BLaER1 treated with 17β-estradiol and CSF1 and Interleukin-3, amounts not matched to agents 10 nM and 100 nM (cell line): ENCODE data around the gene SYVN1.
A peak's percentile ranks its signal among the peaks of the same experiment; 100 is the strongest.

Experiments
- H3K27ac ChIP-seq, 11 experiments: shearing (Covaris generic); formaldehyde crosslinking; 2 replicates each; pipeline ENCODE4 v1.8.1; 2022
- H3K27me3 ChIP-seq, 11 experiments: shearing (Covaris generic); formaldehyde crosslinking; 2 replicates each; pipeline ENCODE4 v1.8.1; 2022
- H3K36me3 ChIP-seq, 11 experiments: shearing (Covaris generic); formaldehyde crosslinking; 2 replicates each; pipeline ENCODE4 v1.8.1; 2022
- H3K4me1 ChIP-seq, 10 experiments: shearing (Covaris generic); formaldehyde crosslinking; 2 replicates each; pipeline ENCODE4 v1.8.1; 2022
- H3K4me2 ChIP-seq, 11 experiments: shearing (Covaris generic); formaldehyde crosslinking; 2 replicates each; pipeline ENCODE4 v1.8.1; 2022
- H3K4me3 ChIP-seq, 10 experiments: shearing (Covaris generic); formaldehyde crosslinking; 2 replicates each; pipeline ENCODE4 v1.8.1; 2022
- H3K9ac ChIP-seq, 11 experiments: shearing (Covaris generic); formaldehyde crosslinking; 2 replicates each; pipeline ENCODE4 v1.8.1; 2022
- H3K9me3 ChIP-seq, 11 experiments: shearing (Covaris generic); formaldehyde crosslinking; replicated peaks in 1 of 11; 2 replicates each; pipeline ENCODE4 v1.8.1; 2022
- H4K20me1 ChIP-seq, 11 experiments: shearing (Covaris generic); formaldehyde crosslinking; 2 replicates each; pipeline ENCODE4 v1.8.1; 2022
- Cebpa-rat ChIP-seq, 11 experiments: shearing (Covaris generic); IDR thresholded peaks; 2 replicates each; pipeline ENCODE4 v1.8.1; 2022

SYVN1 gene

DNA sequence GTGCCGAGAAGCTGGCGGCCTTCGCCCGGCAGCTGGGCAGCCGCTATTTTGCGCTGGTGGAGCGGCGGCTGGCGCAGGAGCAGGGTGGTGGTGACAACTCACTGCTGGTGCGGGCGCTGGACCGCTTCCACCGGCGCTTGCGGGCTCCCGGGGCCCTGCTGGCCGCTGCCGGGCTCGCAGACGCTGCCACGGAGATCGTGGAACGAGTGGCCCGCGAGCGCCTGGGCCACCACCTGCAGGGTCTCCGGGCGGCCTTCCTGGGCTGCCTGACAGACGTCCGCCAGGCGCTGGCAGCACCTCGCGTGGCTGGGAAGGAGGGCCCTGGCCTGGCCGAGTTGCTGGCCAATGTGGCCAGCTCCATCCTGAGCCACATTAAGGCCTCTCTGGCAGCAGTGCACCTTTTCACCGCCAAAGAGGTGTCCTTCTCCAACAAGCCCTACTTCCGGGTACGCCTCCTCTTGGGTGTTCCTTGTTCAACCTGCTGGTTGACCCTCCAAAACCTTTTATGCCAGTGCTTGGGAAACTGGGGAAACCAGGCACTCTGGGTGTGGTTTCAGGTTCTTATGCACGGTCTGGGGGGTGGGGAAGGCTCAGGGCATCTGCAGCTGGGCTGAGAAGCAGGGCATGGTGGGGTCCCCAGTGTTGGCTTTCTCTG is 25.7 kb downstream of the SYVN1 start:
- peaks cover 0 to 84% (median 48%) of the 10 kb centered on the region in 11 experiments; a peak in 19 of 22 replicates for H4K20me1 ChIP-seq
- H3K27me3 ChIP-seq = no peaks in the 10 kb centered on the region
- no peaks in the 10 kb centered on the region for H3K9me3 ChIP-seq
- H3K4me1 ChIP-seq = peaks cover 21 to 37% (median 32%) of the 10 kb centered on the region in 10 experiments
- no peak overlapping the region for H3K9ac ChIP-seq
- peaks cover 34 to 62% (median 48%) of the 10 kb centered on the region in 11 experiments for H3K36me3 ChIP-seq
- no peak overlapping the region for H3K4me3 ChIP-seq
- no peak for TF ChIP-seq Cebpa-rat (IDR thresholded peaks at IDR 0.05)
- no peak overlapping the region for H3K27ac ChIP-seq
- H3K4me2 ChIP-seq = no peak overlapping the region

DNA sequence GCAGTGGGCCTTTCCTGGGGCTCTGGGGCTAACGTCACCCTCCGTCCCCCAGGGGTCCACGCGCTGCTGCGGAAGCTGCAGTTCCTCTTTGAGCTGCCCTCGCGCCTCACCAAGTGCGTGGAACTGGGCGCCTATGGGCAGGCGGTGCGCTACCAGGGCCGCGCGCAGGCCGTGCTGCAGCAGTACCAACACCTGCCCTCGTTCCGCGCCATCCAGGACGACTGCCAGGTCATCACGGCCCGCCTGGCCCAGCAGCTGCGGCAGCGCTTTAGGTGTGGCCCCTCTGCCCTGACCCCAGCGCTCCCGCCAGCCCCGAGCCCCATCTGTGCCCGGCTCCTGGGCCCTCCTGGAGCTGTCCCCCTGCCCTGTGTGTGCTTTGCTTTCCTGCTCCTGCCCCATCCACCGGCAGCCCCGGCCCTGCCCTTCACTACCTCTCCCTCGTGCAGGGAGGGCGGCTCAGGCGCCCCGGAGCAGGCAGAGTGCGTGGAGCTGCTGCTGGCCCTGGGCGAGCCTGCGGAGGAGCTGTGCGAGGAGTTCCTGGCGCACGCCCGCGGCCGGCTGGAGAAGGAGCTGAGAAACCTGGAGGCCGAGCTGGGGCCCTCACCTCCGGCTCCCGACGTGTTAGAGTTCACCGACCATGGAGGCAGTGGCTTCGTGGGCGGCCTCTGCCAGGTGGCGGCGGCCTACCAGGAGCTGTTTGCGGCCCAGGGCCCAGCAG is 26.4 kb downstream of the SYVN1 start:
- H3K27ac ChIP-seq = no peak overlapping the region
- H4K20me1 ChIP-seq = peaks cover 0 to 89% (median 49%) of the 10 kb centered on the region in 11 experiments; a peak in 19 of 22 replicates
- H3K9me3 ChIP-seq = no peaks in the 10 kb centered on the region
- H3K9ac ChIP-seq = no peak overlapping the region
- no peak overlapping the region for H3K4me2 ChIP-seq
- no peaks in the 10 kb centered on the region for H3K27me3 ChIP-seq
- no peak overlapping the region for H3K4me3 ChIP-seq
- H3K4me1 ChIP-seq = peaks cover 14 to 30% (median 25%) of the 10 kb centered on the region in 10 experiments
- TF ChIP-seq Cebpa-rat (IDR thresholded peaks at IDR 0.05) = no peak
- H3K36me3 ChIP-seq = peaks cover 41 to 69% (median 51%) of the 10 kb centered on the region in 11 experiments

DNA sequence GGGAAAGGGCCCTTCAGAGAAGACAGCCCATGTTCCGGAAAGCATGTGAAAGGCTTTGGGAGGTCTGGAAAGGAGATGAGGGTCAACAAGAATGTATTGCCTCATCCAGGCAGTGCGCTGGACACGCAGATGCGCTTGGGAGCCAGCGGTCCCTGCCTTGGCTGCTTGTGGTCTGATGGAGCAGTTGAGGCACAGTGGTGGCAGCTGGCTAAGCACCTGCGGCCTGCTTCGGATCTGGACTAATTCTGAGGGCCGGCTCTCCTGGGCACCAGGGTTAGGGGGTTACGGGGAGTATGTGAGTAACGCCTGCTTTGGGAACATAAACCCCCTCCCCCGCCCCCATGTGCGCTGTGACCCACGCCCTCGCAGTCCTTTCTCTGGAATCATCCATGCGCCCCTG is 27.2 kb downstream of the SYVN1 start:
- Histone ChIP-seq H3K36me3 (peaks cover 50 to 78% (median 56%) of the 10 kb centered on the region in 11 experiments), H3K27me3 (no peaks in the 10 kb centered on the region), H3K4me1 (peaks cover 12 to 22% (median 17%) of the 10 kb centered on the region in 10 experiments), H3K9me3 (no peaks in the 10 kb centered on the region), H3K27ac (no peak overlapping the region), H3K4me2 (no peak overlapping the region), H4K20me1 (peaks cover 0 to 95% (median 48%) of the 10 kb centered on the region in 11 experiments; a peak in 19 of 22 replicates), H3K4me3 (no peak overlapping the region), H3K9ac (0 out of 22 replicates have a peak overlapping the region, but pooled peaks of 1 of the 11 experiments have one; percentile 13)
- no peak for TF ChIP-seq Cebpa-rat (IDR thresholded peaks at IDR 0.05)

DNA sequence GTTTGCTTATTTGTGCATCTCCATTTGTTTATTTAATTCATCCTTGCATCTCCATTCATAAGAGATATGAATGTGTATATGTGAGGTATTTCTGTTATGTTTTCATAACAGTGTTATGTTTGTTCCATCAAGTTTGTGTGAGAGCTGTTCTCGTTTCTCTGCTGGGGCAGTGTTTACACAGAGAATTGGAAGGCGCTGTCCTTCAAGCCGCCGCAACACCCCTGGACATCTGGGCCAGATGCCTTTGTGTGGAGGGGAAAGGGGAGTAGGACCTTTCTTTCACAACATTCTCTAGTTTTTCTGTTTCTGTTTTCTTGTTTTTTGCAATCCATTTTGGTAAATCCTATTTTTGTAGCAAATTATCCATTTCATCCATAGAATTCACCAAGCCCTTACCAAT is 29.7 kb downstream of the SYVN1 start:
- H3K9me3 ChIP-seq = no peaks in the 10 kb centered on the region
- H3K4me3 ChIP-seq = no peak overlapping the region
- no peak overlapping the region for H3K4me2 ChIP-seq
- no peaks in the 10 kb centered on the region for H3K4me1 ChIP-seq
- peaks cover 0 to 99% (median 35%) of the 10 kb centered on the region in 11 experiments; a peak in 12 of 22 replicates for H4K20me1 ChIP-seq
- H3K36me3 ChIP-seq = peaks cover 48 to 98% (median 69%) of the 10 kb centered on the region in 11 experiments
- TF ChIP-seq Cebpa-rat (IDR thresholded peaks at IDR 0.05) = no peak
- H3K27ac ChIP-seq = no peak overlapping the region
- no peaks in the 10 kb centered on the region for H3K27me3 ChIP-seq
- H3K9ac ChIP-seq = no peak overlapping the region; a peak in 1 of 22 replicates

DNA sequence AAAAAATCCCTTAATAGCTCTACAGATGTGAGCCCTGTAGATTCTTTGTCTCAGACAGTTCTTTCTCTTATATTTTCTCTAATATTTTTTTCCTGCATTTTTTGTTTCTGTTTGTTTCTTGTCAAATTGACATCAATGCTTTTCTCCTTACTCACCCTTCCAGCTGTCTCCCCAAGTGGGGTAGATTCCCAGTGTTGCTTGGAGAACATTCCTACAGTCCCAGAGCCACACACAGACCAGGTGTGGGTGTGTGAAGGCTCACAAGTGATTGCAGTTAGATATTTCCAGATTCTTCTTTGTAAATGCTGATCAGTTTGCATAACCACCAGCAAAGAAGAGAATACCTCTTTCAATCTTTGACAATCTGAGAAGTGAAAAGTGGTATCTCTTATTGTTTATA is 30.8 kb downstream of the SYVN1 start:
- peaks cover 0 to 96% (median 30%) of the 10 kb centered on the region in 11 experiments; a peak in 11 of 22 replicates for H4K20me1 ChIP-seq
- H3K27ac ChIP-seq = no peak overlapping the region
- TF ChIP-seq Cebpa-rat (IDR thresholded peaks at IDR 0.05) = no peak
- H3K36me3 ChIP-seq = peaks cover 39 to 98% (median 61%) of the 10 kb centered on the region in 11 experiments
- peak overlapping the region in 1 of 11 experiments; percentile 37; a peak in 2 of 22 replicates for H3K9ac ChIP-seq
- no peaks in the 10 kb centered on the region for H3K9me3 ChIP-seq
- no peak overlapping the region for H3K4me2 ChIP-seq
- no peaks in the 10 kb centered on the region for H3K27me3 ChIP-seq
- H3K4me3 ChIP-seq = no peak overlapping the region
- peaks cover 0 to 7% (median 0%) of the 10 kb centered on the region in 10 experiments; a peak in 1 of 20 replicates for H3K4me1 ChIP-seq

DNA sequence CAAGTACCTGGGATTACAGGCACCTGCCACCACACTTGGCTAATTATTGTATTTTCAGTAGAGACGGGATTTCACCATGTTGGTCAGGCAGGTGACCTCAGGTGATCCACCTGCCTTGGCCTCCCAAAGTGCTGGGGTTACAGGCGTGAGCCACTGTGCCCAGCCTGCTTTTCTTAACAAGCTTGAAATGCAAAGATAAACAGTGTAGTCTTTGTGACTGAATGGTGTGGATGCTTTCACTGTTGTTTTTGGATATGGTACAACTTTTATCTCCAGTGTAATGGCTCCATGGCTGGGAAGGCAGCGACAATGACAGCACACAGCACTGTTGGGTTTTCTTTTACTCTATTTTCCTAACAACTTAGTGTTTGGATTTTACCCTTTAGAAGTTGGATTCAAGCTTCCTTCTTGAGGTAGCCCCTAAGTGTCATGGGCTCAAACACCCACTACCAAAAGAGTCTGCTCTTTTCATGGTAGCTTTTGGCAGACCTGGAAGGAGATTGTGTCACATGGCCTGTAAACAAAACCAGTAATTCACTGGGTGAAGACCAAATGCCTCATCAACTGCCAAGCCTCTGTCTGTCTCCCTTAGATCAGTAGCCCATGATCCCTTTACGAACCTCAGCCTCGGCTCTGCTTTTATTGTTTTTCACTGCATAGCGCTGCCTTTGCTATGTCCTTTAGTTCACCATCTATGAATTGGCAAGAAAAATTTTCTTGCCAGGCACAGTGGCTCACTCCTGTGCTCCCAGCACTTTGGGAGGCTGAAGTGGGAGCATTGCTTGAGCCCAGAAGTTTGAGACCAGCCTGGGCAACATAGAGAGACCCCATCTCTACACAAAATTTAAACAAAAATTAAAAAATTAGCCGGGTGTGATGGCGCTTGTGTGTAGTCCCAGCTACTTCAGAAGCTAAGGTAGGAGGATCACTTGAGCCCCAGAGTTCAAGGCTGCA is 31.9 kb downstream of the SYVN1 start:
- Histone ChIP-seq H3K4me2 (no peak overlapping the region), H3K27me3 (no peaks in the 10 kb centered on the region), H3K27ac (no peak overlapping the region), H3K9me3 (no peaks in the 10 kb centered on the region), H4K20me1 (peaks cover 0 to 94% (median 25%) of the 10 kb centered on the region in 11 experiments; a peak in 11 of 22 replicates), H3K4me3 (no peak overlapping the region), H3K36me3 (peaks cover 32 to 98% (median 61%) of the 10 kb centered on the region in 11 experiments), H3K4me1 (peaks cover 1 to 9% (median 4%) of the 10 kb centered on the region in 10 experiments; a peak in 17 of 20 replicates), H3K9ac (peak overlapping the region in 1 of 11 experiments; percentile 37; a peak in 2 of 22 replicates)
- no peak for TF ChIP-seq Cebpa-rat (IDR thresholded peaks at IDR 0.05)

DNA sequence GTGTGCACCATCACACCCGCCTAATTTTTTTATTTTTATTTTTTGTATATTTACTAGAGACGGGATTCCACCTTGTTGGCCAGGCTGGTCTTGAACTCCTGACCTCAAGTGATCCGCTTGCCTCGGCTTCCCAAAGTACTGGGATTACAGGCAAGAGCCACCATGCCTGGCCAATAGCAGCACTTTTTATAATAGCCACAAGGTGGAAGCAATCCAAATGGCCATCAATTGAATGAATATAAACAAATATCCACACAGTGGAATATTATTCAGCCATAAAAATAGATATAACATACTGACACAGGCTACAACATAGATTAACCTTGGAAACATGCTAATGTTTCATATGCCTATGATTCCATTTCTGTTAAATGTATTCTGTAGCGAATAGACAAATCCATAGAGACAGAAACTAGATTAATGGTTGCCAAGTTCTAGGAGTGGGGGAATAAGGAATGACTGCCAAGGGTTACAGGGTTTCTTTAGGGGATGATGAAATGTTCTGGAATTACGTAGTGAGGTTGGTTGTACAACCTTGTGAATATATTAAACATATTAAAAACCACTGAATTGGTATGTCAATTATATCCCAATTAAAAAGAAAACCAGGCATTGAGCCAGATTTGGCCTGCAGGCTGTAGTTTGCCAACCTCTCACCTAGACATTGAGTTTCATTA is 33.5 kb downstream of the SYVN1 start:
- H4K20me1 ChIP-seq = peaks cover 0 to 85% (median 23%) of the 10 kb centered on the region in 11 experiments; a peak in 10 of 22 replicates
- H3K27me3 ChIP-seq = no peaks in the 10 kb centered on the region
- no peak overlapping the region for H3K9ac ChIP-seq
- peaks cover 8 to 17% (median 11%) of the 10 kb centered on the region in 10 experiments for H3K4me1 ChIP-seq
- H3K4me2 ChIP-seq = no peak overlapping the region
- no peak for TF ChIP-seq Cebpa-rat (IDR thresholded peaks at IDR 0.05)
- no peaks in the 10 kb centered on the region for H3K9me3 ChIP-seq
- H3K36me3 ChIP-seq = peaks cover 28 to 88% (median 57%) of the 10 kb centered on the region in 11 experiments; a peak in 20 of 22 replicates
- H3K27ac ChIP-seq = no peak overlapping the region
- no peak overlapping the region for H3K4me3 ChIP-seq

DNA sequence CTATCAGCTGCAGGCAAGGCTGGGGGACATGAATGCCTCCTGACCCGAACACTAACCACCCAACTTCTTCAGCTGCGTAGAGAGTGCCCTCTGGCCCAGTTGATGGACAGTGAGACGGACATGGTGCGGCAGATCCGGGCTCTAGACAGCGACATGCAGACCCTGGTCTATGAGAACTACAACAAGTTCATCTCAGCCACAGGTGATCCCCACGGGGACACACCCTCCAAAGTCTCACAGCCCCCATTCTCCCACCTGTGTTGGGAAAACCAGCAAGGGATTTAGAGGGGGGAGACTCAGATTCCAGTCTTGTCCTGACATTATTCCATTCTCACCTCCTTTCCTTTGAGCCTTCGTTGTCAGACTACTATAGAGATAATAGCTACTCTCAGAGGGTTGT is 37.4 kb downstream of the SYVN1 start:
- no peaks in the 10 kb centered on the region for H3K27me3 ChIP-seq
- no peak for TF ChIP-seq Cebpa-rat (IDR thresholded peaks at IDR 0.05)
- H3K9me3 ChIP-seq = no peaks in the 10 kb centered on the region
- peak overlapping the region; percentile 68 to 88 (median 78); a peak in 19 of 20 replicates for H3K4me3 ChIP-seq
- peaks cover 8 to 21% (median 13%) of the 10 kb centered on the region in 10 experiments for H3K4me1 ChIP-seq
- H3K4me2 ChIP-seq = peak overlapping the region; percentile 82 to 97 (median 90)
- peaks cover 0 to 46% (median 7%) of the 10 kb centered on the region in 11 experiments; a peak in 7 of 22 replicates for H4K20me1 ChIP-seq
- peak overlapping the region; percentile 70 to 94 (median 90); a peak in 21 of 22 replicates for H3K9ac ChIP-seq
- peak overlapping the region in 4 of 11 experiments; percentile 31 to 47 (median 36); a peak in 6 of 22 replicates for H3K27ac ChIP-seq
- H3K36me3 ChIP-seq = peaks cover 6 to 49% (median 30%) of the 10 kb centered on the region in 11 experiments; a peak in 16 of 22 replicates
